Smooth muscle cell (in vitro differentiated cells): ENCODE results near the gene PPP1R37. TPM values are rescaled to one million over a fixed set of nuclear protein-coding genes. Genes with fewer than 3 reads are reported as not detected.

Experiments used
- DNase-seq: peaks from one replicate; lab custom pipeline; 2025; ENCODE audit not compliant: unreplicated experiment; lab: John Stamatoyannopoulos, UW
- H2AFZ ChIP-seq: fragments of 200-600 bp; sonication (generic); 2 replicates; pipeline ENCODE4 v1.6.0; 2016; ENCODE audit warnings: antibody characterized with exemption, low read depth, mild to moderate bottlenecking
- H3F3A ChIP-seq: fragments of 200-600 bp; sonication (generic); 2 replicates; pipeline ENCODE4 v1.6.0; 2017; ENCODE audit warnings: antibody characterized with exemption, low read depth
- H3K27ac ChIP-seq: fragments of 200-600 bp; sonication (generic); 2 replicates; pipeline ENCODE4 v1.5.1; 2016; ENCODE audit warnings: low read depth, mild to moderate bottlenecking
- H3K27me3 ChIP-seq: fragments of 200-600 bp; sonication (generic); 2 replicates; pipeline ENCODE4 v1.6.1; 2016; ENCODE audit warnings: low read depth, mild to moderate bottlenecking
- H3K36me3 ChIP-seq: fragments of 200-600 bp; sonication (generic); 2 replicates; pipeline ENCODE4 v1.5.1; 2016; ENCODE audit warnings: low read depth
- H3K4me1 ChIP-seq: fragments of 200-600 bp; sonication (generic); 2 replicates; pipeline ENCODE4 v1.5.1; 2016; ENCODE audit warnings: low read depth
- H3K4me2 ChIP-seq: fragments of 200-600 bp; sonication (generic); 2 replicates; pipeline ENCODE4 v1.6.0; 2016; ENCODE audit warnings: mild to moderate bottlenecking
- H3K4me3 ChIP-seq: fragments of 200-600 bp; sonication (generic); 2 replicates; pipeline ENCODE4 v1.5.1; 2016; ENCODE audit warnings: mild to moderate bottlenecking
- H3K79me2 ChIP-seq: fragments of 200-600 bp; sonication (generic); 2 replicates; pipeline ENCODE4 v1.6.0; 2016; ENCODE audit warnings: low read depth, mild to moderate bottlenecking
- H3K9ac ChIP-seq: fragments of 200-600 bp; sonication (generic); 2 replicates; pipeline ENCODE4 v1.6.0; 2016; ENCODE audit warnings: low read depth
- H3K9me3 ChIP-seq: fragments of 200-600 bp; sonication (generic); replicated peaks from 2 replicates; pipeline ENCODE4 v1.5.1; 2016; ENCODE audit warnings: low read depth
- H4K20me1 ChIP-seq: fragments of 200-600 bp; sonication (generic); 2 replicates; pipeline ENCODE4 v1.6.0; 2016; ENCODE audit warnings: low read depth
- WGBS: methylation state at CpG from one replicate; pipeline ENCODE4 v1.1.7; 2016; ENCODE audit warnings: low lambda C conversion rate; 5-methylcytosine and 5-hydroxymethylcytosine counted together
- polyA plus RNA-seq: library from polyadenylated mRNA; unstranded; fragments of >200 nt; fragmentation: Nextera tagmentation; extraction: Ambion mirVana; gene quantifications from 2 replicates; pipeline ENCODE4 v1.2.1, GENCODE V29; 2016
- total RNA-seq: library from RNA; depleted of rRNA; stranded (reverse); fragments of >200 nt; gene quantifications from 2 replicates; pipeline ENCODE4 v1.2.3, GENCODE V29; 2014
- TF ChIP-seq, protein P1 (sequence below): fragments of 200-600 bp; sonication (generic); IDR thresholded peaks from 2 replicates; pipeline ENCODE4 v1.5.1; 2017; ENCODE audit warnings: borderline replicate concordance, mild to moderate bottlenecking, antibody characterized with exemption; ENCODE audit not compliant: insufficient read depth, poor library complexity, severe bottlenecking

PPP1R37 gene
- total and polyA plus RNA-seq, 2 experiments from 2014 or later, result 8.2 to 11.7 TPM

DNA sequence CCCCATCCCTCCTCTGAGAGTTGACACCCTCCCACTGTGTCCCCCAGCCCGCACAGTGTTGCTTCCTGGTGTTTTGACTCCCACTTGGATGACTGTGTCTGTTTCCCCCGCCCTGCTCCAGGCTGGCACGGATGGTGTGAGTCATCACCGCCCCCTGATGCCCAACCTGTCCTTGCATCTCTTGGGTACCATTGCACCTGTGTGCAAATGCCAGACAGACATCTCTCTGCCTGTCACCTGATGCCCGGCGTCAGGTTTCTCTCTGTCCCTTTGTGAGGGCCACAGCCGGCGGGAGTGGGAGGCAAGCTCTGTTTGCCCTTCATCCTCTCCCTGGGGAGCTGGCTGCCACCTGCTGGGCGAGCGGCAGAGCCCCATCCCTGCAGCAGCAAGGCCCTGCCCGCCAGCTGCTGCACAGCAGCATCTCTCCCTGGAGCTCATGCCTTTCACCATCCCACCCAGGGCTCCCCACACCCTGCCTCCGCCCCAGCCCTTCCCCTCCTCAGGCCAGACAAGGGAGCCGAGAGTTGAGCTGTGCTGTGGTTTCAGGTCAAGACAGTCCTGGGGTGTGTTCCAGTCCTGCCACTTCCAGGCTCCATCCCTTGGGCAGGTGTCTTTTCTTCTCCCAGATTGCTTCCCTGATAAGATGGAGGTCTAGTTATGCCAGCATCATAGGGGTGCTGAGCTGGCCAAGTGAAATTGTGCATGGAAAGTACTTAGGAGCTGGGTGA is 38.1 kb downstream of the PPP1R37 start:
- H3K36me3 ChIP-seq, result no peaks in the 10 kb centered on the region
- H4K20me1 ChIP-seq, result peaks cover 96% of the 10 kb centered on the region
- no peaks in the 10 kb centered on the region for H3K27me3 ChIP-seq
- peaks cover 5% of the 10 kb centered on the region for H3K4me1 ChIP-seq
- H3K4me3 ChIP-seq, result no peak overlapping the region
- no peak overlapping the region for H3K9ac ChIP-seq
- H3K79me2 ChIP-seq, result peaks cover 46% of the 10 kb centered on the region
- H3K4me2 ChIP-seq, result no peak overlapping the region
- 80% methylated on average over 10 of the region's 13 CpGs for WGBS
- H2AFZ ChIP-seq, result no peak overlapping the region
- H3K27ac ChIP-seq, result no peak overlapping the region
- H3F3A ChIP-seq, result no peaks in the 10 kb centered on the region
- DNase-seq, result no peak
- no peaks in the 10 kb centered on the region for H3K9me3 ChIP-seq
- TF ChIP-seq, protein P1, sequence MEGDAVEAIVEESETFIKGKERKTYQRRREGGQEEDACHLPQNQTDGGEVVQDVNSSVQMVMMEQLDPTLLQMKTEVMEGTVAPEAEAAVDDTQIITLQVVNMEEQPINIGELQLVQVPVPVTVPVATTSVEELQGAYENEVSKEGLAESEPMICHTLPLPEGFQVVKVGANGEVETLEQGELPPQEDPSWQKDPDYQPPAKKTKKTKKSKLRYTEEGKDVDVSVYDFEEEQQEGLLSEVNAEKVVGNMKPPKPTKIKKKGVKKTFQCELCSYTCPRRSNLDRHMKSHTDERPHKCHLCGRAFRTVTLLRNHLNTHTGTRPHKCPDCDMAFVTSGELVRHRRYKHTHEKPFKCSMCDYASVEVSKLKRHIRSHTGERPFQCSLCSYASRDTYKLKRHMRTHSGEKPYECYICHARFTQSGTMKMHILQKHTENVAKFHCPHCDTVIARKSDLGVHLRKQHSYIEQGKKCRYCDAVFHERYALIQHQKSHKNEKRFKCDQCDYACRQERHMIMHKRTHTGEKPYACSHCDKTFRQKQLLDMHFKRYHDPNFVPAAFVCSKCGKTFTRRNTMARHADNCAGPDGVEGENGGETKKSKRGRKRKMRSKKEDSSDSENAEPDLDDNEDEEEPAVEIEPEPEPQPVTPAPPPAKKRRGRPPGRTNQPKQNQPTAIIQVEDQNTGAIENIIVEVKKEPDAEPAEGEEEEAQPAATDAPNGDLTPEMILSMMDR, result peak; percentile 4

DNA sequence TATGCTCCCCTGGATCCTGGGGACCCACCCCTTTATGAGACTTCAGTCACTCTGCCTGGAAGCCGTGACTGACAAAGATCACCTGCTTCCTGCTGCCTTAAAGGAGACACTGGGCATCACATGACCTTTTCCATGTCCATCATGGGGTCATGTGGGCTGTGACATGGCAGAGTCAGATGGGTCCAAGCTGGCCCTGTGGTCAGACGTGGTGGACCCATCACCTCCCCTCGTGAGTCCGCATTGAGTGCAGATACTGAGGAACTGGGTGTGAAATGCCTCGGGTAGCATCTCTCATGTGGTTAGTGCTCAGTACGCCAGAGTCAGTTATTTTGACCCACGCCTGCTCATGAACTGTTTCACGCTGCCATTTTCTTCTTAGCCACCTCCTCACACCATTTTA is 40.7 kb downstream of the PPP1R37 start:
- no peak for DNase-seq
- H3K79me2 ChIP-seq, result peaks cover 34% of the 10 kb centered on the region
- H2AFZ ChIP-seq, result no peak overlapping the region
- H4K20me1 ChIP-seq, result peaks cover 97% of the 10 kb centered on the region
- TF ChIP-seq, protein P1, result no peak
- no peak overlapping the region for H3K4me2 ChIP-seq
- H3K27ac ChIP-seq, result no peak overlapping the region
- H3K9ac ChIP-seq, result no peak overlapping the region
- no peaks in the 10 kb centered on the region for H3K9me3 ChIP-seq
- no peak overlapping the region for H3K4me3 ChIP-seq
- no peaks in the 10 kb centered on the region for H3K27me3 ChIP-seq
- no peaks in the 10 kb centered on the region for H3F3A ChIP-seq
- no peaks in the 10 kb centered on the region for H3K36me3 ChIP-seq
- 99% methylated on average over 8 of the region's 8 CpGs for WGBS
- peaks cover 5% of the 10 kb centered on the region for H3K4me1 ChIP-seq

DNA sequence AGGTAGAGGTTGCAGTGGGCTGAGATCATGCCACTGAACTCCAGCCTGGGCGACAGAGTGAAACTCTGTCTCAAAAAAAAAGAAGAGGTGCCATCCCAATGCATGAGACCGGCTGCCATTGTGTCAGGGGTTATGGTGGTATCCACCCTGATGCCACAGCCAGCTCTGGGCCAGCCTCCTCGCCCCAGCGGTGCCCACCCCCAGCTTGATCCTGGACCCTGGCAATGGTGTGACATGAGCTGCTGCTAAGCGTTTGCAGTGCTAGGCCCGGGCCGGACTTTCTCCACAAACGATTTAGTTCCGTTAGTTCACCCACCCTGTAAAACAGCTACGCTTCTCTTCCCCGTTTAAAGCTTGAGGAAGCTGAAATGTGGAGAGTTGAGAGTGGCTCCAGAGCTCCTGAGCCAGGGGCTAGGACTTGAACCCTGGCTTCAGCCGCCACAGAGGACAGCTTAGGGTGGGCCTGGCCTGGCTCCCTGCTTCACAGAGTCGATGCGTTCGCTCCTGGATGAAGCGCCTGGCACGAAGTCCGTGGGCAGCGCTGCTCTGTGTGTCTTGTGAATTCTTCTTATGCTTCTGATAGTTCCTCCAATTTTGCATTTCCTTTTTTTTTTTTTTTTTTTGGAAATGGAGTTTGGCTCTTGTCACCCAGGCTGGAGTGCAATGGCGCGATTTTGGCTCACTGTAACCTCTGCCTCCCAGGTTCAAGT is 42.4 kb downstream of the PPP1R37 start:
- no peak overlapping the region for H3K4me3 ChIP-seq
- TF ChIP-seq, protein P1, result no peak
- H3K4me2 ChIP-seq, result no peak overlapping the region
- H3F3A ChIP-seq, result no peaks in the 10 kb centered on the region
- no peak for DNase-seq
- no peaks in the 10 kb centered on the region for H3K27me3 ChIP-seq
- H3K79me2 ChIP-seq, result peaks cover 31% of the 10 kb centered on the region
- H3K4me1 ChIP-seq, result peaks cover 5% of the 10 kb centered on the region
- H3K9me3 ChIP-seq, result no peaks in the 10 kb centered on the region
- no peaks in the 10 kb centered on the region for H3K36me3 ChIP-seq
- 98% methylated on average over 21 of the region's 21 CpGs for WGBS
- no peak overlapping the region for H2AFZ ChIP-seq
- H3K27ac ChIP-seq, result no peak overlapping the region
- H4K20me1 ChIP-seq, result peaks cover 95% of the 10 kb centered on the region
- no peak overlapping the region for H3K9ac ChIP-seq
